CD4-positive, alpha-beta T cell treated with Interleukin-12 subunit alpha and Interleukin-12 subunit beta, for 1 hour (primary cell): ENCODE data around the gene NR1D1.
A peak's percentile ranks its signal among the peaks of the same experiment; 100 is the strongest.

Experiments used
- DNase-seq: peaks from one replicate; pipeline ENCODE4 v3.0.0-alpha.2; 2020

Gene NR1D1

DNA sequence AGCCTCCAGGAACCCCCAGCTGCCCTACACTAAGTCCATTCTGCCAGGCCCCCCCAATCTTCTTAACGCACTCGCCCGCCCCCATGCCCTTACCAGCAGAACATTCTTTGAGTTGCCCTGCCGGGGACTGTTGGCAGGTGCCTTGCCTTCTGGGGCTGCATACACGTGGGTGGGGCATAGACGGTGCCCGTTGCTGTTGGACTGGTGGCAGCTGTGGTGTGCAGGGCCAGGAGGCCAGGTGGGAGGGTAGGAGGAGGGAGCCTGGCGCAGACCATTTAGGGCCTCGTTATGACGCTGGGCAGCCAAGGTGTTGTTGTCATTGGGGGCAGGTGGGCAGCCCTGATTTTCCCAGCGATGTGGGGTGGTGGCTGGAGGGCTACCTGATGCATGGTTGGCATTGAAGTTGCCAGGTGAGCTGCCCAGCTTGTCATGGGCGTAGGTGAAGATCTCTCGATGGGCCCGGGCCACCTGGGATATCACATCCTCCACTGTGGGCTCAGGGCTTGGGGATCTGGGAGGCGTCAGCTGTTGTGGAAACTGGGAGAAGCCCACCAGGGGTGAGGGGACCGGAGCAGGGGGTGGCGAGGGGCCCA is 4.9 kb downstream of the NR1D1 start:
- DNase-seq = no peak

DNA sequence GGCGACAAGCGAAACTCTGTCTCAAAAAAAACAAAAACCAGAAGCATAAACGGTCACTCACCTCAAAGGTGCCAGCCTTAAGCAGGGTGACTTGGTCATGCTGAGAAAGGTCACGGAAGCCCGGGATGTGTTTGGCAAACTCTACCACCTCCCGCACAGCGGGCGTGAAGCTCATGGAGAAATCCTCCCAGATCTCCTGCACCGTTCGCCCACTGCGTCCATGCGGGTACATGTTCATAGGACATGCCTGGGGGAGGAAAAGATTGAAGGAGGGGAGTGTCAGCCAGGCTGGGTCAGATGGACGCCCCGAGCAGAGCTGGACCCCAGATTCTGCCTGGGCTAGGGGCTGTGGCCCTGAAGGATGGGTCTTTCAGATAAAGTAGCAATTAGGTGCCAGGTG is 5.5 kb downstream of the NR1D1 start:
- no peak for DNase-seq

DNA sequence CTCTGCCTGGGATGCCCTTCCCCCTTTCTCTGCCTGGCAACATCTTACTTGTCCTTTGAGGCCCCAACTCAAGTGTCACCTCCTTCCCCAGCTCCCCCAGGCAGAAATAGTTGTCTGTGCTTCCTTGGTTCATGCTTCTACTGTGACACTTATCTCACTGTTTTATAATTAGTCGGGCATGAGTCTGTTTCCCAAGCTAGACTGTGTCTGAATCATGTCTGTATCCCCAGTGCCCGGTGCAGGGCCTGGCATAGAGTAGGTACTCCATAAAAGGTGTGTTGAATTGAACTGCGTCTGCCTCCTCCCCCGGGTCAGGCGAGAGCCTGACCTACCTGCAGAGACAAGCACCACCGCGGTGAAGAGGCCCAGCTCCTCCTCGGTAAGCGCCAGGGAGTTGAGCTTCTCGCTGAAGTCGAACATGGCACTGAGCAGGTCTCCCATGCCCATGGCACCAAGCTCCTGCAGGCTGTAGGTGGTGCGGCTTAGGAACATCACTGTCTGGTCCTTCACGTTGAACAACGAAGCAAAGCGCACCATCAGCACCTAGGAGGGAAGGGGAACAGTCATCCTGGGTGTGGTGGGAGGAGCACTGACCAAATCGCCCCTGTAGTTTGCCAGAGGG is 6.7 kb downstream of the NR1D1 start:
- no peak for DNase-seq

DNA sequence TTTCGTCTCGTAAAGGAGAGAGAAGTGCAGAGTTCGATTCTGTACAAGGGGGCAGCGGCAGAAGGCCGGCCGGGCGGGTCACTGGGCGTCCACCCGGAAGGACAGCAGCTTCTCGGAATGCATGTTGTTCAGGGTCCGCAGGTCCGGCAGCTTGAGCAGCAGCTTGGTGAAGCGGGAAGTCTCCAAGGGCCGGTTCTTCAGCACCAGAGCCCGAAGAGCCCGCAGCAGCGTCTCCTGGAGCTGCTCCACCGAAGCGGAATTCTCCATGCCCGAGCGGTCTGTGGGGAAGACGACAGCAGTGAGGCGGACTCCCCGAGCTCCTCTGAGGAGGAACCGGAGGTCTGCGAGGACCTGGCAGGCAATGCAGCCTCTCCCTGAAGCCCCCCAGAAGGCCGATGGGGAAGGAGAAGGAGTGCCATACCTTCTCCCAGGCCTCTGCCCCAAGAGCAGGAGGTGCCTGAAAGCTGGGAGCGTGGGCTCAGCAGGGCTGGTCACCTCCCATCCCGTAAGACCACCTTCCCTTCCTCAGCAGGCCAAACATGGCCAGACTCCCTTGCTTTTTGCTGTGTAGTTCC is 7.3 kb downstream of the NR1D1 start:
- no peak for DNase-seq

DNA sequence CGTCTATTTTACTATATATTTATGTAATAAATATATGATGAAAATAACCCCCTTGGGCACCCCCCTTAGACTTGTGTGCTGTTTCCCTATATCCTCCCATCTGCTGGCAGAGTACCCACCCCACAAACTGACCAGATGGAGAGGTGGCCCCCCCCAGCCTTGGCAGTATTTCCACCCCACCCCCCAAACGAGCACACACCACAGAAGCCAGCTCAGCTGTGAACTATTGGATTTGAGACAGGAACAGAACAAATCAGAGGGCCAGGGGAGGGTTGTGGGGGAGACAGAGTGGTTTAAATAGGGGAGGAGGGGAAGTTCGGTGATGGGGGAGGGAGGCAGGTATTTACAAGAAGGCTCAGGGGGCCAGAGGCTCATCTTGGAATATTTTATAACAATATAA is 7.8 kb downstream of the NR1D1 start:
- DNase-seq = no peak

DNA sequence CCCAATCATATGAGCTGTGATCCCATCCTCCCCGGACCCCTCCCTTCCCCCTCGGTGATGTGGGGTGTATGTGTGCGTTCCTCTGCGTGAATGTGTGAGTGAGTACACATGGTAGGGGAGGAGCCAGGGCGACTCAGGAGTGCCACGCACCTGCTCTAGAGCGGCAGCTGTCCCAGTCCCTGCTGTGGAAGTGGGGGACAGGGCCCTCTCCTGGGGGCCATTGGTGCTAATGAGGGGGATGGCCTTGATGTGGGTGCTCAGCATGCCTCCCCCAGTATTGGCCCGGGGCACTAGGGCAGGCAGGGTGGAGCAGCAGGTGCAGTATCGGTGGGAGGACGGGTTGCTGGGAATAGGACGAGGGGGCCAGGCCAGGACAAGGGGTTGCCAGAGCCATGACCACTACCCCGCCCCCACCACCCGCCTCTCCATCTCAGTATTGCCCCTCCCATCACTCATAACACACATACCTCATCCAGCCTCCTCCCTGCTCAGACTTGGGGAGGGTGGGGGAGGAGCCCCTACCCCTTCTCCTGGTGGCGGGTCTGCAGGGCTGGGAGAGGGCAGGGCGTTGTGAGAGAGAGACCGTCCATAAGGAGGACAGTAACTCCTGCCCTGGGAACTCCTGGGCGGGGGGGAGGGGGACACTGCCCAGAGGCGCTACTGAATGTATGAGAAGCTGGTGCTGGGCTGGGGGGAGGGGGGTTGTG is 8.5 kb downstream of the NR1D1 start:
- DNase-seq = no peak

GRCh38 chr17:40090237-40091119 is 9.9 kb downstream of the NR1D1 start:
- DNase-seq = no peak

GRCh38 chr17:40089077-40089895 is 11.1 kb downstream of the NR1D1 start:
- no peak for DNase-seq

DNA sequence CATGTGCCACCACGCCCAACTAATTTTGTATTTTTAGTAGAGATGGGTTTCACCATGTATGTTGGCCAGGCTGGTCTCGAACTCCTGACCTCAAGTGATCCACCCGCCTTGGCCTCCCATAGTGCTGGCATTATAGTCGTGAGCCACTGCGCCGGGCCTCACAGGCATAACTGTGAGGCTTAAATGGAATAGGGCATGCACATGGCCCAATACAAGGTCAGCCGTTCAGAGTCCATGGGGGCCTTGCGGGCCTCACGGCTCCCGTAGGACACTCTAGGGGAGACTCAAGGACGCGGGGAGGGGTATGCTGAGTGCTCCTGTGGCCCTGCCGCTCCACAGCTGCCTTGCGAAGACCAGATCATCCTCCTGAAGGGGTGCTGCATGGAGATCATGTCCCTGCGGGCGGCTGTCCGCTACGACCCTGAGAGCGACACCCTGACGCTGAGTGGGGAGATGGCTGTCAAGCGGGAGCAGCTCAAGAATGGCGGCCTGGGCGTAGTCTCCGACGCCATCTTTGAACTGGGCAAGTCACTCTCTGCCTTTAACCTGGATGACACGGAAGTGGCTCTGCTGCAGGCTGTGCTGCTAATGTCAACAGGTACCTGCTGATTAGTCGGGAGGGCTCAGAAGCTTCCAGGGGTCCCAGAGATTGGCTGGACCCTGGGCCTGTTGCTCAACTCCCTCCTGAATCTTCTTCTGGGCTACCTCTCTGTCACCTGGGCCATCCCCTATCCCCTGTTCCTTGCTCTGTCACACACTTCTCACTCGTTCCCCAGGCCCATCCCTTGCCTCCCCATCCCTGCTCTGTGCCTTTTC is 12.3 kb downstream of the NR1D1 start:
- no peak for DNase-seq

GRCh38 chr17:40087049-40087794 is 13.2 kb downstream of the NR1D1 start:
- DNase-seq = no peak

DNA sequence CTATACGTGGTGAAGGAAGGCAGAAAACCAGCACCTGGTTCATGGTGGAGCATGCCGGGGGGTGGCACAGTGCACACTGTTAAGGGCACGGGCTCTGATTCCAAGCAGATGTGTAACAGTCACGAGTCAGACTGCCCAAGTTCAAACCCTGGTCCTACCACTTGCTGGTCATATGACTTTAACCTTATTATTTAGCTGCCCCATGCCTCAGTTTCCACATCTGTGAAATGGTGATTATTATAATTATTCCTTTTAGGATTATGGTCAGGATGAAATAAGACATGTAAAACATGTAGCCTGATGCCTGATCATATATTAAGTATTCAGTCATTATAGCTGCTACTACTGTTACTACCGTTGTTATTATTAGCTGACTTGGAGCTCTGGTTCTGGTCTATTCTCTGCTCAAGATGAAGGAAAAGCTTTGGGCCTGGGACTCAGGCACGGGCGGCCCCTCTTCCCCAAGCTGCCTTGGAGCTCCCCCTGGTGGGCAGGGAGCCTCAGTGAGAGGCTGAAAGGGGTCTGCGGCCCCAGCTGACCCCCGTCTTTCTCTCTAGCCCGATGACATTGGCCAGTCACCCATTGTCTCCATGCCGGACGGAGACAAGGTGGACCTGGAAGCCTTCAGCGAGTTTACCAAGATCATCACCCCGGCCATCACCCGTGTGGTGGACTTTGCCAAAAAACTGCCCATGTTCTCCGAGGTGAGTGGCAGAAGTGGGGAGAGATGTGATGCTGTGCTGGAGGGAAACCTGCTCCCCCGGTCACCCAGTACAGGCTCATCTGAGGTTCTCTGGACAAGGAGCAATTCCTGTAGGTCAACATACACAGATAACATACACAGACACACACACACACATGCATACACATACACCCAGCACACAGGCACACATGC is 14.0 kb downstream of the NR1D1 start:
- peak; percentile 67 for DNase-seq

DNA sequence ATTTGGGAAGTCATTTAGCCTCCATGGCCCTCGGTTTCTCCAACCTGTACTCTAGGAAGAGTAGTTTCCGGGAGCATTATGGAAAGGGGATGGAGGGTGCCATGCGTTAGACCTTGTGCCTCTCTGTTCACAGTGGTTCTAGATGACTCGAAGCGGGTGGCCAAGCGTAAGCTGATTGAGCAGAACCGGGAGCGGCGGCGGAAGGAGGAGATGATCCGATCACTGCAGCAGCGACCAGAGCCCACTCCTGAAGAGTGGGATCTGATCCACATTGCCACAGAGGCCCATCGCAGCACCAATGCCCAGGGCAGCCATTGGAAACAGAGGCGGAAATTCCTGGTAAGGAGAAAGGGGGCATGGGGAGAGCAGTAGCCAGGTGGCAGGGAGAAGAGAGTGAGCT is 15.9 kb downstream of the NR1D1 start:
- DNase-seq = no peak

GRCh38 chr17:40079545-40079944 is 20.8 kb downstream of the NR1D1 start:
- no peak for DNase-seq

DNA sequence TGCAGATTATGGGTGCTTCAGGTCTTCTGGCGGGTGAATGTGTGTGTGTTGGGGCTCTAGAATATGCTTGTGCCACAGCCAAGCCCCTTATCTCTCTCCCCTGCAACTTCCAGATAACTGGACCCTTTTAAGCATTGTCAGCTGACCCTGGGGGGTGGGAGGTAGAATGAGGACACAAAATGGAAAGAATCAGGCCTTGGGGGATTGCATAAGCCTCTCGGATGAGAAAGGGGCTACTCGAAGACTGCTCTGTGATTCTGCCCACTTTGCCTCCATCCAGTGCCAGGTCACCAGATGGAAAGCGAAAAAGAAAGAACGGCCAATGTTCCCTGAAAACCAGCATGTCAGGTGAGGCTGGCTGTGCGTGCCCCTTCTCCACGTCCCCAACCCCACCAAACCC is 23.8 kb downstream of the NR1D1 start:
- DNase-seq = no peak

GRCh38 chr17:40075942-40076498 is 24.4 kb downstream of the NR1D1 start:
- DNase-seq = no peak

GRCh38 chr17:40075201-40075941 is 25.0 kb downstream of the NR1D1 start:
- peak; percentile 76 for DNase-seq

DNA sequence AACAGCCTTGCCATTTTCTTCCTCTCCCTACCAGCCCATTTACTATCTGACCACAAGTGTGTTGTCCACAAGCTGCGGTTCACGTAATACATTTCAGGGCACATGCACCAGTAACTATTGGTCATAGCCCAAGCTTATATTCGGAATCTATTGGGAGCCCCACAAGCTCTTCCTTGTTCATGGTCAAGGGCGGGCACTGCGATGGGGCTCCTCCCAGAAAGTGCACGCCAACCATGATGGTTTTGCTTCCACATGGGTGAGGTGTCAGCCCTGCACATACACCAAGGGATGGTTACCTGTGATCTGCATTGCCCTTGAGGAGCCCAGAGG is 25.6 kb downstream of the NR1D1 start:
- no peak for DNase-seq

DNA sequence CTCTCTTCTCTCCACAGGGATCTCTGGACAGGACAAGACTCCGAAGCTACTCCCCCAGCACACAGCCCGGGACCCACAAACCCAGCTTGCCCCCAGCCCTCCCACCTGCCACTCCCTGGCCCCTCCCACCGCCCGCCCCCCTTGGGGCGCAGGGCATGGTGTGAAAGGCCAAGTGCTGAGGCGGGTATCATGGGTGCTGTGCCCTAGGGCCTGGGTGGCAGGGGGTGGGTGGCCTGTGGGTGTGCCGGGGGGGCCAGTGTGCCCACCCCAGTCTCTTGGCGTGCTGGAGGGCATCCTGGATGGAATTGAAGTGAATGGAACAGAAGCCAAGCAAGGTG is 26.2 kb downstream of the NR1D1 start:
- no peak for DNase-seq
